HTERT RPE-1 (cell line): ENCODE measurements around the gene CRKL.
"Not testable (repeated sequence)": the region's sequence is repeated elsewhere in the genome, so short reads cannot be mapped to it uniquely, and the experiment has no call there.

Experiments
- in situ Hi-C: fragments of 300-500 bp; cut with MboI; formaldehyde crosslinking; loops from 4 replicates; pipeline ENCODE4 v1.14.3; 2020; ENCODE audit warnings: low sequenced_read_pairs

The CRKL gene, protein sequence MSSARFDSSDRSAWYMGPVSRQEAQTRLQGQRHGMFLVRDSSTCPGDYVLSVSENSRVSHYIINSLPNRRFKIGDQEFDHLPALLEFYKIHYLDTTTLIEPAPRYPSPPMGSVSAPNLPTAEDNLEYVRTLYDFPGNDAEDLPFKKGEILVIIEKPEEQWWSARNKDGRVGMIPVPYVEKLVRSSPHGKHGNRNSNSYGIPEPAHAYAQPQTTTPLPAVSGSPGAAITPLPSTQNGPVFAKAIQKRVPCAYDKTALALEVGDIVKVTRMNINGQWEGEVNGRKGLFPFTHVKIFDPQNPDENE

GRCh38 chr22:20916916-20917810 is at the start of gene CRKL:
Gene CRKL, plus strand, starts transcription at chr22:20917407. Its CDS starts 528 bp downstream, at chr22:20917935.
- in situ Hi-C loops, result no loop called here

DNA sequence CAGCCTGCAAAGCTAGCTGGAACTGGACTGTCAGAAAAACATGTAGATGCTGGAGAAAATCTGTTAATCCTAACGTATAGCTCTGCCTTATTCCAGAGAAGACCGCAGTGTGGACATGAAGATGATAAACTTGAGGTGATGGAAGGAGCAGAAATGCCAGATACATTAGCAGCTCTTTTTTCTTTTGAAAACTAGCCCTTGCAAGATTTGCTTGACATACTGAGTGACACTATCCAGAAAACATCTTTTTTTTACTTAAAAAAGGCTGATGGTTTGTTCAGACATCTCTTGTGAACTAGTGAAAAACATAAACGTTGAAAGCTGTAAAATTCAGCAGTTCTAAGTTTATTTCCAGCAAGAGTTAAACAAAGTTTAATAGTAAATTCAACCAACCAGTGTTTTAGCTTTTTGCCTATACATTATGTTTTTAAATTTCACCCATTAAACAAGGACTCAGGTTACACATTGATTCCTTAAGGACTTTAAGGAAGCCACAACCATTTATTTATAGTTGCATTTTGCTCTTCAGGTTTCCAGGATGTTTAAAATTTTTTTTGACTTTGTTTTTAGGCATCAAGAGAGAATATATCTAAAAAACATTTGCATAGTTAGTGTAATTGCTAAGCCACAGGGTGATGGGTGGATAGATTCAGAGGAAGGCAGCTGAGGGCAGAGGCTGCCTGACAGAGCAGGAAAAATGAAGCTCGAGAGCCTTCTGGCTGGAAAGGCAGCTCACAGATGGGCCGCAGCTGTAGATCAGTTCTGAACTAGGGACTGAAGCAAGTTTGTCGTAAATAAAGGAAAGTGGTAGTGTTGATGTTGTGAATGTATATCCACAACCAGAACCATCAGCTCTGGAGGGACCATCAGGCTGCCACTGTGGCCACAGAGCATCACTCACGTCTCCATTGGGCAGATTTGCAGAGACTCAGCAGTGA is 48.9 kb upstream of the CRKL start:
- in situ Hi-C loops, result no loop called here

GRCh38 chr22:20869234-20869633 is 48.0 kb upstream of the CRKL start:
- in situ Hi-C loops, result no loop called here

- in situ Hi-C loops, result no loop called here
Measured at GRCh38 chr22:20873214-20873613, 44.0 kb upstream of the CRKL start.

- in situ Hi-C loops, result no loop called here
Measured at GRCh38 chr22:20875296-20875695, 41.9 kb upstream of the CRKL start.

DNA sequence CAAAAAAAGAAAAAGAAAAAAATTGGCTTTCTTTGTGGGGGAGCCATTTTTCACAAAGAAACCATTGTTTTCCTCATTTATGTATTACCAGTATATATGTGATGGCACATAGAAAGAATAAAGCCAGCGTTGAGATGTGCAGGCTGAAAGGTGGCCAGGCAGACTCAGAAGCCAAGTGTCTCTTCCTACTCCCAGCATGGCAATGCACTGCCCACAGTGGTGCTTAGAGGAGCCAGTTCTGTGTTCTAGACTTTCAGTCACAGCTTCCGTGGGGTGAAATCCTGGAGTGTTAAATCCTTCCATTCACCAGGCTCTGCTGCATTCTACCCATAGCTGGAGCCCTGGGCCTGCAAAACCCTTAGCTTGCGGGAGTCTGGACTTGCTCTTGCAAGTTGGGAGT is 39.5 kb upstream of the CRKL start:
- in situ Hi-C loops, result no loop called here

DNA sequence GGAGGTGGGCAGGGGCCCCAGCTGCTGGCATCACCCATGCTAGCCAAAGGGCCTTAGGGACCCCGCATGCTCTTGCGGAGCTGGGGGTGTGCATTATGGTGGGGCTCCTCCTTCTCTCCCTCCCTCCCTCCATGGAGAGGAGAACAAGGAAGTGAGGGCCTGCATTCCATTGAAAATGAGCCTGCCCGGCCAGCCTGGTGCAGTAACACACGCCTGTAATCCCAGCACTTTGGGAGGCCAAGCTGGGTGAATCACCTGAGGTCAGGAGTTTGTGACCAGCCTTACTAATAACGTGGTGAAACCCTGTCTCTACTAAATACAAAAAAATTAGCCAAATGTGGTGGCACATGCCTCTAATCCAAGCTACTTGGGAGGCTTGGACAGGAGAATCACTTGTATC is 36.0 kb upstream of the CRKL start:
- in situ Hi-C loops, result no loop called here

- in situ Hi-C loops, result no loop called here
Measured at GRCh38 chr22:20881869-20882815, 35.1 kb upstream of the CRKL start.

DNA sequence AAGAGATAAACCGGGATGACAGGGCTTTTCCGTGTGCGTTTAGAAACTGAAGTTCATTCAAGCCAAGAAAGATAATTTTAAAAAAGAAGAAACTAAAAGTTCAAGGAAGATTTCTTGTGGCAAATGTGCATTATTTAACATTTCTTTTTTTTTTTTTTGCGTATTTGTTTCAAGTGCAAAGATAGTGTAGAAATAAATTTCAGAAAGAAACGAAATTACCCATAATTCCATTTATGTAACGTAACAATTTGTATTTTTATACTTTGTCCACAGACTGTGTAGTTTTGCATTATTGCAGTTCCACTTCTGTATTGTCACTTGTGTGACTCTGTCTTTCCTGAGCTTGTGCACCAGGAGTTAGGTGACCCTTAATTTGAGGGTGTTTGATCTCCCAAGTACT is 34.4 kb upstream of the CRKL start:
- in situ Hi-C loops, result no loop called here

DNA sequence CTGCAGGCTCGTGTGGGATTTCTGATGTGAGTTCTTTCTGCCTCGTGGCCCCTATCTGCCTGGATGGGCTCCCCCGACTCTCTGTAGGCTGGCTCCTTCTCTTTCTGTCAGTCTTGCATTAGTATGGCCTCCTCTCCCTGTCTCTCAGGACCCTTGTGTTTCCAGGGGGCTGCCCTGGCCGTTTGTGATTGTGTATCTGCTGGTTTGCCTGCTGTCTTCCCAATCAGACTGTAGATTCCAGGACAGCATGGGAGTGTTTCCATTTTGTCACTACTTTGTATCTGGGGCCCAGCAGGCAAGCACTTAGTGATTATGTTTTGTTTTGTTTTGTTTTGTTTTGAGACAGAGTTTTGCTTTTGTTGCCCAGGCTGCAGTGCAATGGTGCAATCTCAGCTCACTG is 32.8 kb upstream of the CRKL start:
- in situ Hi-C loops, result no loop called here

DNA sequence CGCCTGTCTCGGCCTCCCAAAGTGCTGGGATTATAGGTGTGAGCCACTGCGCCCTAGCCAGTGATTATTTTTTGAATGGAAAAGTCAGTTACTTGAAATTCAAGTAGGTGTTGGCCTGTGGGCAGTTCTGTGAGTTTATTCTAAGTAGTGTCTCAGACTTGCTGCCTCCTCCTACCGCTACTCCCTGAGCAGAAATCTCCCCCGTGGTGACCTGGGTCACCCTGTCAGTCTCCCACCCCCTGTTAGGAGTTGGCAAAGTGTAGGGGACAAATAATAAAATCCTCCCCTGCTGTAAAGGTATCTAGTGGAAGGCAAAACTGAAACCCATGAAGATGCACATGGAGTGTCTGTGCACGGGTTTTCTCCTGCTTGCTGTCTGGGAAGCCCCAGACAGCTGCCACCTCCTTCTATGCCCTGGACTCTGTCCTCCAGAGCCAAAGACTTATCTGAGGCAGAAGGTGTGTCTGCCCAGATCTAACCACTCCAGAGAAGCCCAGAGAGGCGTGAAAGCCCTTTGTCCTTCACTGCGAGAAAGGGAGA is 32.1 kb upstream of the CRKL start:
- in situ Hi-C loops, result no loop called here

- in situ Hi-C loops, result no loop called here
Measured at GRCh38 chr22:20885557-20886323, 31.5 kb upstream of the CRKL start.

DNA sequence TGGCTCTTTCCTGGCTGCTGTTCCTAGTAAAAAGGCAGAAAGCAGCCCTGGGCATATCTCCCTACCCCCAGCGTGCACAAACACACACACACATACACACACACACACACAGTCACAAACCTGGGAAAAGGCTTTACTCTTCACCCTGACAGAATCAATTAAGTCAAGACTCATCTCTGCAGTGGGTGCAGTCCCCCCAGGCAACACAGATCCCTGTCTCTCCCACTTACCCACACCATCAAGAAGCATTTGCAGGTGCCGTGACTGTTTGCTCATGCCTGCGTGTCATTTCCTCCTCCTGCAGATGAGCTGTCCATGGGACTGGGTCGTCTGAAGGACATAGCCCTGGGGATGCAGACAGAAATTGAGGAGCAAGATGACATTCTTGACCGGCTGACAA is 29.8 kb upstream of the CRKL start:
- in situ Hi-C loops, result no loop called here

- in situ Hi-C loops, result no loop called here
Measured at GRCh38 chr22:20889025-20889704, 28.0 kb upstream of the CRKL start.

- in situ Hi-C loops, result no loop called here
Measured at GRCh38 chr22:20889904-20890540, 27.2 kb upstream of the CRKL start.

DNA sequence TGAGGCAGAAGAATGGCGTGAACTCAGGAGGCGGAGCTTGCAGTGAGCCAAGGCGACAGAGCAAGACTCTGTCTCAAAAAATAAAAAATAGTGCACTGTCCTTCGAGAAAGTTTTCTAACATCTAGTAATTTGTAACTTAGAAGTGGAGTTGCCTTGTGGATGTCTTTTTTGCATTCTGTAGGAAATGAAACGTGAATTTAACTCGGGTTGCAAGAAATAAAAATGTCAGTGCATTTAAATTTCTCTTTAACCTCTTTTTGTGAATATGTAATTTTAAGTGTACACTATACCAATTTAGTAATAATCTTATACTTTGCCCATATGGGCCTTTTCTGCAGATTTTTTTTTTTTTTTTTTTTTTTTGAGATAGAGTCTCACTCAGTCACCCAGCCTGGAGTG is 26.2 kb upstream of the CRKL start:
- in situ Hi-C loops, result no loop called here

- in situ Hi-C loops, result not testable (repeated sequence)
Measured at GRCh38 chr22:20897737-20898136, 19.5 kb upstream of the CRKL start.

GRCh38 chr22:20899827-20900423 is 17.3 kb upstream of the CRKL start:
- in situ Hi-C loops, result no loop called here
